HK-2 (cell line): Measurements from ENCODE around the gene TMEM123.
"Not testable (repeated sequence)": the region's sequence is repeated elsewhere in the genome, so short reads cannot be mapped to it uniquely, and the experiment has no call there.

Experiments used
- DNase-seq: peaks from one replicate; pipeline ENCODE4 v3.0.0-alpha.2; 2018; ENCODE audit not compliant: unreplicated experiment

TMEM123 gene

GRCh38 chr11:102448869-102449224 is 3.7 kb downstream of the TMEM123 start:
- no peak for DNase-seq

GRCh38 chr11:102447941-102448868 is 4.4 kb downstream of the TMEM123 start:
- no peak for DNase-seq

- DNase-seq: no peak
Observed at GRCh38 chr11:102447193-102447592, 5.4 kb downstream of the TMEM123 start.

DNA sequence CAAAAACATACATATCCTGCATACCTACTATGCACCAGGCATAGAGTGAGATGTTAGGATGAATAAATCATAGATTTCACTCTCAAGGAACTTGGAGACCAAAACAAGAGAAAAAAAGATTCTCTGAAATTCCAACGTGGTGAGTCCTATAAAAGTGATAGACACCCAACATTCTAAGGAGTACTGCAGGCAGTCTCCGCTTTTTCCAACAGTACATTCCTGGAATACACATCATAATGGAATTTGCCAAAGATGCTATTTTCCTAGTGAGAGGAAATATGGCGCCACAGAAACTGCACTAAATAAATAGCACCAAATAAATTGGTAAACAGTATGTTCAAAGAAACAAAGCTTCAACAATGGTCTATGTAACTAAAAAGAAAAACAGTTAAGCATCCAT is 6.0 kb downstream of the TMEM123 start:
- DNase-seq: no peak

DNA sequence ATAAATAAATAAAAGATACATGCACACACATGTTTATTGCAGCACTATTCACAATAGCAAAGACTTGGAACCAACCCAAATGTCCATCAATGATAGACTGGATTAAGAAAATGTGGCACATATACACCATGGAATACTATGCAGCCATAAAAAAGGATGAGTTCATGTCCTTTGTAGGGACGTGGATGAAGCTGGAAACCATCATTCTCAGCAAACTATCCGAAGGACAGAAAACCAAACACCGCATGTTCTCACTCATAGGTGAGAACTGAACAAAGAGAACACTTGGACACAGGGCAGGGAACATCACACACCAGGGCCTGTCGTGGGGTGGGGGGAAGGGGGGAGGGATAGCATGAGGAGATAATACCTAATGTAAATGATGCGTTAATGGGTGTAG is 7.9 kb downstream of the TMEM123 start:
- DNase-seq: not testable (repeated sequence)

- not testable (repeated sequence) for DNase-seq
Observed at GRCh38 chr11:102444142-102444541, 8.4 kb downstream of the TMEM123 start.

GRCh38 chr11:102439063-102439363 is 13.6 kb downstream of the TMEM123 start:
- DNase-seq: not testable (repeated sequence)

DNA sequence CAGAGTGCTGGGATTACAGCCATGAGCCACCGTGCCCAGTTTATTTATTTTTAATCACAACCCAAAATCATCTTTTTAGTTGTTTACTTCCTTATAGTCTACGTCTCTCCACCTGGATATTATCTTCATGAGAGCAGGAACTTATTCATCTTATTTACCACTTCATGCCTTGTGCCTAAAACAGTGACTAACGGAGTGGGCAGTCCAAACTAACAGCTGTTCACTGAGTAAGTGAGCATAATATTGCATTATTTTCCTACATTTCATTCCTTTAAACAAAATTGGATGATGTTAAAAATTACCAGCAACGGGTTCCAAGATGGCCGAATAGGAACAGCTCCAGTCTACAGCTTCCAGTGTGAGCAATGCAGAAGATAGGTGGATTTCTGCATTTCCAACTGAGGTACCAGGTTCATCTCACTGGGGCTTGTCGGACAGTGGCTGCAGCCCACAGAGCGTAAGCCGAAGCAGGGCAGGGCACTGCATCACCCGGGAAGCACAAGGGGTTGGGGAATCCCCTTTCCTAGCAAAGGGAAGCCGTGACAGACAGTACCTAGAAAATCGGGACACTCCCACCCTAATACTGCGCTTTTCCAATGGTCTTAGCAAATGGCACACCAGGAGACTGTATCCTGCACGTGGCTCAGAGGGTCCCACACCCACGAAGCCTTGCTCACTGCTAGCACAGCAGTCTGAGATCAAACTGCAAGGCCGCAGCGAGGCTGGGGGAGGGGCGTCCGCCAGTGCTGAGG is 14.1 kb downstream of the TMEM123 start:
- DNase-seq: no peak

GRCh38 chr11:102437727-102438126 is 14.8 kb downstream of the TMEM123 start:
- DNase-seq: no peak

GRCh38 chr11:102436976-102437375 is 15.6 kb downstream of the TMEM123 start:
- no peak for DNase-seq

GRCh38 chr11:102436561-102436960 is 16.0 kb downstream of the TMEM123 start:
- no peak for DNase-seq

- no peak for DNase-seq
Observed at GRCh38 chr11:102435688-102436087, 16.9 kb downstream of the TMEM123 start.

- not testable (repeated sequence) for DNase-seq
Observed at GRCh38 chr11:102433571-102433970, 19.0 kb downstream of the TMEM123 start.

- not testable (repeated sequence) for DNase-seq
Observed at GRCh38 chr11:102432560-102432959, 20.0 kb downstream of the TMEM123 start.

DNA sequence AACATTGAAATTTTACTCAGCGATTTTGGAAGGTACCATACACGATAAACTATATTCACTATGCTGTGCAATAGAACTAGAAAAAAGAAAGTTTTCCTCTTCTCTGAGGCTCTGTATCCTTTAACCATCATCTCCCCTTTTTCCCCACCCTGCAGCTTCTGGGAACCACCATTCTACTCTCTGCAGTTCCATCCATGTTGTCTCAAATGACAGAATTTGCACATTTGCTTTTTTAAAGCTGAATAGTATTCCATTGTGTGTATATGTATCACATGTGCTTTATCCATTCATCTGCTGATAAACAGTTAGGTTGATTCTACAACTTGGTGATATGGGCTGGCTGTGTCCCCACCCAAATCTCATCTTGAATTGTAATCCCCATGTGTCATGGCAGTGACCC is 21.2 kb downstream of the TMEM123 start:
- no peak for DNase-seq

- DNase-seq: no peak
Observed at GRCh38 chr11:102430158-102430836, 22.3 kb downstream of the TMEM123 start.

- DNase-seq: no peak
Observed at GRCh38 chr11:102429691-102430090, 22.9 kb downstream of the TMEM123 start.

DNA sequence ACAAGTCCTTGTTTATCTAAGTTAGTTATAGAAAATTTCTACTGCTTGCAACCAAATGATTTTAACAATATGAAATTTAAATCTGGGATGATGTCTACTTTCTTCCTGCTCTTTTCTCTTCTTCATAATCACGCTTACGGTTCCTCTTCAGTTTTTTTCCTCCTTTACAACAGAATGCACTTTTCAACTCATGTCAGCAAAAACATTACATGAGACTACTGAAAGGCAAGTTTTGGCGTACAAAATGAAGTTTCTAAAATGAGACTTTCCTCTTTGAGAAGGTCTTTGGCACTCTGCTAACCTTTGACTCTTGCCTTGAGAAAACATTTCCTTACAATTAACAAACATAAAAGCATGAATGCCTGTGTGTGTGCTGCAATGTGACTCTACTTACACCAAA is 23.3 kb downstream of the TMEM123 start:
- DNase-seq: no peak

- no peak for DNase-seq
Observed at GRCh38 chr11:102428696-102429095, 23.9 kb downstream of the TMEM123 start.

DNA sequence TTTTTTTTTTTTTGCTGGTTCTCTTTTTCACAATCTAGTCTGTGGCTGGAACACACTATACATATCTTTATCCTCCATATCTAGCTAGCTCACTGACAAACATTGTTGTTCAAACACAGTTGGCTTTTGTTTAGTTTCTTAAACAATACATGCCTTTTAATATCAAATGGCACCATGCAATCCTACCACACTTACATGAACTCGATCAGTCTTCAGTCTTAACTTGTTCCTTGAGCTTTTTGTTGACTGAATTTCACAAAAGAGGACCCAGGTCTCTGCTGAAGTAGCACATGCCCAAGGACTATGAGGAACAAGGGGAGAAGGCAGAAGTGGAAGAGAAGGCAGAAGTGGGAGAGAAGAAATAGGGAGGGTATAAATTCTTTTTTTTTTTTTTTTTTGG is 25.5 kb downstream of the TMEM123 start:
- no peak for DNase-seq

DNA sequence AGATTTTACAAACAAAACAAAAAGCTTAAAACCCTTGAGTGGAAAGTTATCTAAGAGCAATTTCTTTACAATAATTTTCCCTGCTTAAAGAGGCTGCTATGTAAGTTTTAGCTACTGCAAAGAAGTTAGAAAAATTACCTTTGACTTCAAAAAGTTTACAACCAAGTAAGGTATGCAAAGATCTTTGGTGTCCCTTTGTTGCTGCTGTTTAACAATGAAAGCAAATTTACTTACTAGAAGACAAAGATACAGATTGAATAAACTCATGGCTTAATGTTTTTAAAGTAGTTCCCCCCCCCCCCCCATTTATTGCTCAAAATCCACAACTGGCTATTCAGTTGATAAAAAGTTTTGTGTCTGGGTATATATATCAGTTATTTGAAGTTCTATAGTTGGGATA is 26.0 kb downstream of the TMEM123 start:
- DNase-seq: no peak

GRCh38 chr11:102426000-102426399 is 26.6 kb downstream of the TMEM123 start:
- no peak for DNase-seq

GRCh38 chr11:102423936-102424335 is 28.6 kb downstream of the TMEM123 start:
- no peak for DNase-seq
